NB4 (cell line): ENCODE results near the gene ATP8B3.

Experiments used
- DNase-seq: peaks from one replicate; pipeline ENCODE4 v3.0.0; 2010; ENCODE audit warnings: low read depth
- H3K4me3 ChIP-seq: one replicate; pipeline ENCODE4 v1.5.1; 2011; ENCODE audit warnings: mild to moderate bottlenecking, low read depth, low read length, moderate library complexity
- CTCF ChIP-seq: IDR thresholded peaks from one replicate; pipeline ENCODE4 v1.5.1; 2012; ENCODE audit warnings: low read depth, low read length
- MAX ChIP-seq: IDR thresholded peaks from 2 replicates; pipeline ENCODE4 v1.6.1; 2011; ENCODE audit warnings: low read depth, low read length
- MYC ChIP-seq: IDR thresholded peaks from 2 replicates; pipeline ENCODE4 v1.6.1; 2011; ENCODE audit warnings: low read depth, low read length
- POLR2A ChIP-seq: IDR thresholded peaks from 2 replicates; pipeline ENCODE4 v1.6.1; 2011; ENCODE audit warnings: mild to moderate bottlenecking; ENCODE audit not compliant: insufficient read length; ENCODE audit errors: extremely low read depth

ATP8B3 gene

GRCh38 chr19:1822210-1822609 is 10.1 kb upstream of the ATP8B3 start:
- TF ChIP-seq CTCF (no peak), MYC (no peak), MAX (no peak), POLR2A (no peak)
- no peak for DNase-seq
- H3K4me3 ChIP-seq: no peak overlapping the region

DNA sequence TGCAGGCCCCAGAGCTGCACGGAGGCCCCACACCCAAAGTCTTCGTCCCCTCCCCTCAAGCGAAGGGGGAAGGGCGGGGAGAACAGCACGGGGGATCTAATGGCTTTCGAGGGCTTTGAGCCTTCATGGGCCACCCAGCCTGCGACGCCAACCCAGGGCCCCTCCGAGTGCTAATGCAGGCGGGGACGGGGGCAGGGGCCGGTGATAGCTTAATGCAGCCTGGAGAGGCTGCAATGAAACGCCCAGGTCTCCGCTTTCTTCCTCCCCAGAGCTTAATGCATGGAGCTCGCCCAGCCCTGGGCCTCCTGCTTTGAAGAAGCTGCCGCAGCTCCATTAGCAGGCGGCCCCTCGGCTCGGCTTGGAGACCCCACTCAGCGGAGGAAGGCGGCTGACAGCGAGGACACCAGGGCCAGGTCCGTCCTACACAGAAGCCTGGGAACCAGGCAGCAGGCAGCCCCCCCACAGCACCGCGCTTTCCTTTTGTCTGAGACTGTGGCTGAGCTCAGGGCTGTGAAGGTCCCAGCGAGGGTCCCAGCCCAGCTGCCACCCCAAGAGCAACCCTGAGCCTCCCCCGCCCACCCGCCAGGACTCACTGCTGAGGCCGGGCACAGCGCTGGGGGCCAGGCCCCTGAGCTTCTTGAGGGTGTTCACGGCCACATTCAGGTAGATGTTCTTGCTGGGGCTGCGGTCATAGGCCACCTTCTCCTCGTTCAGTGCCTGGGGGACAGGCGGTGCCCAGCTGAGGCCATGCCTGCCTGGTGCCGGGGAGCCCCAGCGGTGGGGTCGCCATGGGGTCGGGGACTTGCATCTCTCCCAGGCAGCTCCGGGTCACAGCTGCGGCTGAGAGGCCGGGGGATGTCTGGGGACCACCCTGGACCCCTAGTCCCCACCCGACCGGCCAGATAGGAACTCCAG is 7.5 kb upstream of the ATP8B3 start:
- TF ChIP-seq CTCF: no peak
- no peak for TF ChIP-seq POLR2A
- TF ChIP-seq MAX: no peak
- TF ChIP-seq MYC: no peak
- no peak overlapping the region for H3K4me3 ChIP-seq
- DNase-seq: no peak

- no peak for DNase-seq
- H3K4me3 ChIP-seq: no peak overlapping the region
- TF ChIP-seq CTCF: no peak
- no peak for TF ChIP-seq POLR2A
- TF ChIP-seq MYC: no peak
- TF ChIP-seq MAX: no peak
Measured at GRCh38 chr19:1818549-1819195, 6.6 kb upstream of the ATP8B3 start.

DNA sequence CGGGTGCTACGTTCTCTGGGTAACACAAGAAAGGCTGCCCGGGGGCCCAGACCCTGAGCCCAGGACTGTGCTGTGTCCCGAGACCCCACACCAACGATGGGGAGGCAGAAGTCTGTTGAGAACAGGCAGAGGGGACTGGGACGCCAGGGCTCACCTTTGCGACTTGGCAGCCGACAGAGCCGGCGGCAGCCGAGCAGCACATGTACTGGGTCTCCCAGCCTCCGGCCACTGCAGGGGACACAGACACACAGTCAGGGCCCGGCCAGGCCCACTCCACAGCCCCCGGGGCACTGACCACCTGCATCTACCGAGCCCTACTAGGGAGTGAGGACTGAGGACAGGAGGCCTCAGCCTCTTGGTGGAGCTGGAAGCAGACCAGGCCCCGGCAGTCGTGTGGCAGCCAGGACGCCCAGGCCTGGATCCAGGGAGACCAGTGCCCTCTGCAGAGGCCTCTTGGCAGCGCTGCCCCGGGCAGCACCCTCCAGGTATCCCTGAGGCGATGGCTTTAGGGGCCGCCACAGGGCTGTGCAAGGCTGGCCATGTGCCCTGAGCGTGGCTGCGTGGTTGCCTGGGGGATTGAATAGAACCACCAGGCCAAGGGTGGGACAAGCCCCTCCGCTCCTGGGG is 5.6 kb upstream of the ATP8B3 start:
- TF ChIP-seq CTCF: no peak
- no peak for TF ChIP-seq POLR2A
- TF ChIP-seq MYC: no peak
- no peak for TF ChIP-seq MAX
- H3K4me3 ChIP-seq: no peak overlapping the region
- no peak for DNase-seq

DNA sequence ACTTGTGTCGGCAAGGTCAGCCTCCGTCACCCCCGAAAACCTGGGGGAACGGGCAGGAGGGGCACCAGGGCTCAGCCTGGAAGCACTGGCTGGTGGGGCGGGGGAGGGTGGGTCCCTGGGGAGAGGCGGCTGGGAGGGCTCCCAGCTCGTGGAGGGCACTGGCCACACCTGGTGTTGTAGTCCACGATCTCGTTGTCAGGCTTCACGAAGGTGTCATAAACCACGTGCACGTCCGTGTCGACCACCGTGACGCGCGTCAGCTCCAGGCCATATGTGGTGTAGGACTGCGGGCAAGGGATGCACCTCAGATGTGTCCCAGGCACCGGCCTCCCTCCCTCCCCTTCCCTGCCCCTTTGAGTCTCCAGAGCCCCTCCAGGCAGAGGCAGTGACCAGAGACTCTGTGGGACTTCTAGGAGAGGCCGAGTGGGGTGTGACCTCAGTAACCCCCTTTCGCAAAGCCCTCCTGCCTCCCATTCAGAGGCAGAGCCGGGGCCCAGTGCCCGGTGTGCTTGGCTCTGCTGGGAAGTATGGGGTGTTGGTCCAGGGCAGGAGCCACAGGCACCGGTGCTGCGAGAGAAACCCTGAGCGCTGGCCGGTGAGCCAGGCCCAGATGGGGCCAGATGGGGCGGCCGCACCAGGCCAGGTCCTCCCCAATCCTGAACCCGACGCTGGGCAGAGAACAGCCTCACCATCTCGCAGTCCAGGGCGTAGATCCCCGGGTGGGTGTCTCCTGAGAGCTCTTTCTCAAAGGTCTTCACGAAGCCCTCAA is 4.6 kb upstream of the ATP8B3 start:
- TF ChIP-seq POLR2A (no peak), CTCF (no peak), MAX (no peak), MYC (no peak)
- no peak for DNase-seq
- H3K4me3 ChIP-seq: no peak overlapping the region
